H1 (cell line): ENCODE results near the gene CPLX1. TPM values are rescaled to one million over a fixed set of nuclear protein-coding genes. Genes with fewer than 3 reads are reported as not detected.

ENCODE experiments used
- CTCF ChIA-PET: fragments of 300-600 bp; sonication (Branson Sonifier 250); formaldehyde crosslinking; loops from one replicate; lab custom pipeline; 2021; ENCODE audit not compliant: partially characterized antibody; lab: Charles Lee
- POLR2A ChIA-PET: fragments of 300-600 bp; sonication (Branson Sonifier 250); formaldehyde crosslinking; loops from one replicate; lab custom pipeline; 2021; ENCODE audit warnings: inconsistent platforms; ENCODE audit not compliant: partially characterized antibody; lab: Charles Lee
- DNase-seq, 2 experiments: peaks; one replicate each; pipeline versions ENCODE4 v3.0.0 to v3.0.0-alpha.2; 2010 to 2022; ENCODE audit warnings: low spot score in 2 of 2, low read depth in 1 of 2, mixed read lengths in 1 of 2
- FAIRE-seq: peaks from 2 replicates; lab custom pipeline; 2011; peaks lifted over from hg19 to GRCh38; lab: Jason Lieb, UNC
- H2AFZ ChIP-seq: 2 replicates; pipeline ENCODE4 v1.8.1; 2012; ENCODE audit warnings: low read length, inconsistent platforms
- H2AK5ac ChIP-seq: 2 replicates; pipeline ENCODE4 v1.6.1; 2013; ENCODE audit warnings: low read depth, low read length
- H2BK120ac ChIP-seq: replicated peaks from 2 replicates; pipeline ENCODE3; 2013; ENCODE audit warnings: low read depth, low read length, inconsistent platforms
- H2BK12ac ChIP-seq: 2 replicates; pipeline ENCODE4 v1.6.1; 2013; ENCODE audit warnings: low read depth, low read length
- H2BK15ac ChIP-seq: 2 replicates; pipeline ENCODE4 v1.6.1; 2013; ENCODE audit warnings: low read length
- H2BK20ac ChIP-seq: 2 replicates; pipeline ENCODE4 v1.6.1; 2013; ENCODE audit warnings: low read length
- H2BK5ac ChIP-seq: 2 replicates; pipeline ENCODE4 v1.6.1; 2013; ENCODE audit warnings: low read depth, low read length
- H3K14ac ChIP-seq: 2 replicates; pipeline ENCODE4 v1.6.1; 2013; ENCODE audit warnings: inconsistent platforms; ENCODE audit not compliant: insufficient read length
- H3K18ac ChIP-seq: 2 replicates; pipeline ENCODE4 v1.6.1; 2013; ENCODE audit warnings: low read length; ENCODE audit errors: extremely low read depth
- H3K23ac ChIP-seq: 2 replicates; pipeline ENCODE4 v1.6.1; 2013; ENCODE audit warnings: inconsistent platforms; ENCODE audit not compliant: insufficient read length
- H3K23me2 ChIP-seq: 2 replicates; pipeline ENCODE4 v1.6.1; 2013; ENCODE audit warnings: low read depth, low read length
- H3K27ac ChIP-seq: 2 replicates; pipeline ENCODE4 v1.6.1; 2011; ENCODE audit warnings: low read depth, low read length, inconsistent platforms
- H3K27me3 ChIP-seq, 4 experiments: replicated peaks in 1 of 4; 1 replicate in 1 of 4; 2 replicates in 3 of 4; pipeline versions ENCODE4 v1.6.1 to v1.8.1; 2011 to 2013; ENCODE audit warnings: low read length in 3 of 4, mild to moderate bottlenecking in 3 of 4, inconsistent platforms in 2 of 4, mixed read lengths in 2 of 4, moderate library complexity in 1 of 4; ENCODE audit not compliant: control insufficient read depth in 3 of 4, insufficient read depth in 3 of 4; ENCODE audit errors: extremely low read depth in 1 of 4
- H3K36me3 ChIP-seq, 4 experiments: 2 replicates each; pipeline versions ENCODE4 v1.6.1 to v1.8.1; 2011 to 2013; ENCODE audit warnings: mild to moderate bottlenecking in 4 of 4, low read length in 3 of 4, moderate library complexity in 2 of 4, control low read depth in 1 of 4, inconsistent platforms in 1 of 4; ENCODE audit not compliant: insufficient read depth in 4 of 4, control insufficient read depth in 2 of 4
- H3K4ac ChIP-seq: replicated peaks from 2 replicates; pipeline ENCODE3; 2013; ENCODE audit warnings: low read length, low read depth, mixed read lengths, inconsistent platforms; ENCODE audit not compliant: insufficient read length
- H3K4me1 ChIP-seq, 4 experiments: replicated peaks in 1 of 4; 1 replicate in 1 of 4; 2 replicates in 3 of 4; pipeline versions ENCODE4 v1.6.1 to v1.8.1; 2011 to 2013; ENCODE audit warnings: low read length in 3 of 4, inconsistent platforms in 2 of 4, mixed read lengths in 1 of 4; ENCODE audit not compliant: insufficient read depth in 4 of 4, control insufficient read depth in 3 of 4
- H3K4me2 ChIP-seq, 2 experiments: 2 replicates each; pipeline versions ENCODE4 v1.6.1 to v1.8.1; 2011 to 2013; ENCODE audit warnings: low read depth in 2 of 2, low read length in 2 of 2, control low read depth in 1 of 2, inconsistent platforms in 1 of 2, mild to moderate bottlenecking in 1 of 2; ENCODE audit not compliant: insufficient read depth in 1 of 2
- H3K4me3 ChIP-seq, 4 experiments: fragments of 200-600, 300-600 bp in 1 of 4; sonication (generic), shearing (Covaris generic), sonication (Bioruptor Twin) in 1 of 4; 2 replicates each; pipeline versions ENCODE4 v1.5.1 to v1.8.1; 2011 to 2016; ENCODE audit warnings: low read length in 4 of 4, low read depth in 3 of 4, control low read depth in 2 of 4, inconsistent platforms in 2 of 4, mild to moderate bottlenecking in 2 of 4, mixed read lengths in 1 of 4, moderate library complexity in 1 of 4; ENCODE audit not compliant: insufficient read depth in 2 of 4; ENCODE audit errors: extremely low read depth in 1 of 4
- H3K56ac ChIP-seq: replicated peaks from 2 replicates; pipeline ENCODE3; 2013; ENCODE audit warnings: low read depth, mild to moderate bottlenecking, mixed read lengths, low read length, inconsistent platforms; ENCODE audit not compliant: insufficient read length
- H3K79me1 ChIP-seq: 2 replicates; pipeline ENCODE4 v1.6.1; 2013; ENCODE audit warnings: low read depth, low read length, control low read depth
- H3K79me2 ChIP-seq, 2 experiments: 2 replicates each; pipeline versions ENCODE4 v1.6.1 to v1.8.1; 2012 to 2013; ENCODE audit warnings: low read length in 2 of 2, mild to moderate bottlenecking in 2 of 2, inconsistent platforms in 1 of 2; ENCODE audit not compliant: insufficient read depth in 2 of 2, control insufficient read depth in 1 of 2
- H3K9ac ChIP-seq, 4 experiments: replicated peaks in 1 of 4; 1 replicate in 1 of 4; 2 replicates in 3 of 4; pipeline versions ENCODE4 v1.6.1 to v1.8.1; 2011 to 2013; ENCODE audit warnings: low read depth in 3 of 4, low read length in 3 of 4, control low read depth in 2 of 4, mild to moderate bottlenecking in 2 of 4, moderate library complexity in 2 of 4, inconsistent platforms in 1 of 4; ENCODE audit errors: extremely low read depth in 1 of 4
- H3K9me3 ChIP-seq, 2 experiments: 2 replicates each; pipeline versions ENCODE4 v1.6.1 to v1.8.1; 2012 to 2013; ENCODE audit warnings: mild to moderate bottlenecking in 2 of 2, moderate library complexity in 2 of 2, control low read depth in 1 of 2, inconsistent platforms in 1 of 2, low read depth in 1 of 2, low read length in 1 of 2, mixed read lengths in 1 of 2; ENCODE audit not compliant: insufficient read depth in 2 of 2
- H4K20me1 ChIP-seq, 2 experiments: replicated peaks in 1 of 2; 2 replicates each; pipeline versions ENCODE3 to v1.8.1; 2011 to 2013; ENCODE audit warnings: inconsistent platforms in 2 of 2, low read length in 2 of 2, mild to moderate bottlenecking in 1 of 2; ENCODE audit not compliant: insufficient read depth in 2 of 2, control insufficient read depth in 1 of 2
- H4K5ac ChIP-seq: 2 replicates; pipeline ENCODE4 v1.6.1; 2013; ENCODE audit warnings: low read length, low read depth, mixed read lengths, inconsistent platforms; ENCODE audit not compliant: insufficient read length
- H4K8ac ChIP-seq: 2 replicates; pipeline ENCODE4 v1.8.0; 2013; ENCODE audit warnings: mild to moderate bottlenecking, moderate library complexity, low read length, inconsistent platforms; ENCODE audit not compliant: insufficient read depth; ENCODE audit errors: extremely low read depth
- H4K91ac ChIP-seq: replicated peaks from 2 replicates; pipeline ENCODE3; 2013; ENCODE audit warnings: low read length, mixed read lengths, inconsistent platforms; ENCODE audit not compliant: insufficient read length
- BACH1 ChIP-seq: IDR thresholded peaks from 2 replicates; pipeline ENCODE4 v1.6.1; 2012; ENCODE audit warnings: low read length, improper control_type of control experiment
- CHD1 ChIP-seq: IDR thresholded peaks from 2 replicates; pipeline ENCODE4 v1.6.1; 2012; ENCODE audit warnings: low read depth, low read length, improper control_type of control experiment
- KDM4A ChIP-seq: IDR thresholded peaks from one replicate; pipeline ENCODE4 v1.7.1; 2012; ENCODE audit warnings: low read depth, mild to moderate bottlenecking, moderate library complexity, low read length, inconsistent platforms; ENCODE audit not compliant: severe bottlenecking
- NANOG ChIP-seq: IDR thresholded peaks from 2 replicates; pipeline ENCODE4 v1.6.1; 2011; ENCODE audit warnings: low read length, low read depth, mild to moderate bottlenecking, inconsistent platforms; ENCODE audit not compliant: insufficient read depth, poor library complexity, severe bottlenecking
- SUZ12 ChIP-seq: fragments of 200-600 bp; sonication (generic); IDR thresholded peaks from 2 replicates; pipeline ENCODE4 v1.6.1; 2012; ENCODE audit warnings: mild to moderate bottlenecking, inconsistent platforms, low read length, moderate library complexity, mixed read lengths
- TAF1 ChIP-seq: IDR thresholded peaks from 2 replicates; pipeline ENCODE4 v1.6.1; 2011; ENCODE audit warnings: mild to moderate bottlenecking, low read depth, low read length
- TAF7 ChIP-seq: optimal IDR thresholded peaks from 2 replicates; pipeline ENCODE3; 2011; ENCODE audit warnings: low read depth, mild to moderate bottlenecking, inconsistent platforms, low read length, moderate library complexity, borderline replicate concordance
- WGBS, 2 experiments: shearing (Covaris generic) in 1 of 2; methylation state at CpG; one replicate each; pipeline versions ENCODE4 v1.1.6 to v1.1.7; 2013 to 2015; ENCODE audit warnings: low lambda C conversion rate in 2 of 2, mixed read lengths in 2 of 2, inconsistent platforms in 1 of 2, low coverage in 1 of 2, missing lambda C conversion rate in 1 of 2; ENCODE audit not compliant: insufficient replicate concordance in 2 of 2, insufficient coverage in 1 of 2, insufficient read length in 1 of 2; ENCODE audit errors: extremely low coverage in 1 of 2, missing lambda C conversion rate in 1 of 2; 5-methylcytosine and 5-hydroxymethylcytosine counted together
- polyA plus RNA-seq, 7 experiments: library from polyadenylated mRNA; depleted of rRNA in 3 of 7; stranded (reverse) in 5 of 7; unstranded in 2 of 7; fragments of >200 nt in 5 of 7; fragments of 200-250 nt in 2 of 7; gene quantifications; 1 replicate in 5 of 7; 2 replicates in 1 of 7; 4 replicates in 1 of 7; pipeline versions ENCODE4 v1.2.1 to v1.2.3, GENCODE V29; 2011 to 2013; ENCODE audit warnings: missing spikeins in 2 of 7, mixed read lengths in 2 of 7
- total RNA-seq: library from RNA; stranded (reverse); fragmentation: NEBNext Ultra II Directional; extraction: Animal tissue kit (Norgen Biotek cat#: 25700); gene quantifications from 2 replicates; pipeline ENCODE4 v1.2.1, GENCODE V29; 2021

CPLX1 gene
- total and polyA plus RNA-seq, 2 of the 8 experiments (the other 6 are each of a cell fraction or from before 2014, with no cell fraction given): 0.32 to 0.56 TPM

DNA sequence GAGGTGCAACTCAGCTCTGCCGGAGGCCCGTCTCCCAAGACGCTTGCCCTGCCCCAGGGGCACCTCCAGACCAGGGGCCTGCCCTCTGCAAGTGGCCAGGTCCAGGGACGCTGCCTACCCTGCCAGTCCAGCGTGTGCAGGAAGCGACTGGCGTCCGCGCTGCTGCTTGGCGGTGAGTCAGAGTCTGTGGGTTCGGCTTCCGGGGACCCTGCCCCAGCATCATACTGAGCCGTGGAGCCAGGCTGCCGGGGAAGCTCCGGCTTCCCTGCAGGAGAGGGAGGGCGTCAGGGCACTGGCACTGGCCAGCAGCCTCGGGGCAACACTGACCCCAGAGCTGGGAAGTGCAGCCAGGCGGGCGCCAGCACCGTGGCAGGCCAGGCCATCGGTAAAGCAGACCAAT lies 42.5 kb upstream of the CPLX1 start:
- Histone ChIP-seq H3K9ac (no peak overlapping the region), H3K23me2 (peaks cover 3% of the 10 kb centered on the region; the same call in 1 of the 2 replicates), H3K79me2 (no peaks in the 10 kb centered on the region), H3K4me1 (no peaks in the 10 kb centered on the region), H2BK15ac (no peak overlapping the region), H2AK5ac (no peak overlapping the region), H3K23ac (no peak overlapping the region), H3K27ac (no peak overlapping the region), H2BK20ac (no peak overlapping the region), H3K4ac (no peak overlapping the region), H2AFZ (no peak overlapping the region), H3K4me3 (no peak overlapping the region), H4K91ac (no peak overlapping the region), H3K14ac (no peak overlapping the region), H4K8ac (peak overlapping the region; percentile 57; the same call in 1 of the 2 replicates), H3K4me2 (no peak overlapping the region), H3K79me1 (peaks cover 3% of the 10 kb centered on the region), H3K27me3 (no peaks in the 10 kb centered on the region), H3K18ac (no peak overlapping the region), H3K9me3 (peaks cover 0 to 8% of the 10 kb centered on the region in 2 experiments; a peak in 1 of 4 replicates), H2BK120ac (no peak overlapping the region), H4K20me1 (peaks cover 0 to 18% of the 10 kb centered on the region in 2 experiments), H2BK5ac (no peak overlapping the region; the same call in 1 of the 2 replicates), H4K5ac (no peak overlapping the region), H3K56ac (no peak overlapping the region), H2BK12ac (no peak overlapping the region), H3K36me3 (peaks cover 2 to 32% (median 17%) of the 10 kb centered on the region in 4 experiments; a peak in 5 of 8 replicates)
- DNase-seq (no peak), FAIRE-seq (no peak)
- CTCF ChIA-PET: interaction anchor here (0.6 to 1.0 kb wide), 3 partner anchors 48 to 266 kb away, joined by 3 read pairs; no protein-coding TSS in a partner anchor
- POLR2A ChIA-PET: no interaction called here
- 97% methylated on average over 21 of the region's 21 CpGs; no CpG with 5 or more reads in 1 of the 2 experiments for WGBS, 2 experiments
- TF ChIP-seq BACH1 (no peak), CHD1 (no peak), TAF1 (no peak), KDM4A (no peak), NANOG (no peak), TAF7 (no peak), SUZ12 (no peak)
